ENCODE measurements around the gene CRACR2B. TPM values are rescaled to one million over a fixed set of nuclear protein-coding genes. Genes with fewer than 3 reads are reported as not detected.

CRACR2B gene
- total and polyA plus RNA-seq, 2 donors (not counting 1 experiment from before 2014, with no cell fraction given), result 9.7 to 67.7 TPM

GRCh38 chr11:794013-794765, 33.5 kb upstream of the CRACR2B start:
- 96% methylated on average over 24 of the region's 31 CpGs for WGBS (ENCODE audit: insufficient coverage)
- no peaks in the 10 kb centered on the region for H3K9me3 Mint-ChIP-seq (ENCODE audit: insufficient read depth)
- Histone ChIP-seq H3K9me3 (ENCODE audit: control extremely low read depth in 1 of 3, control insufficient read depth in 2 of 3, insufficient read depth in 1 of 3, low read length in 2 of 3) (peaks cover 0 to 3% (median 0%) of the 10 kb centered on the region in 3 donors), H3K36me3 (replicated peaks in 1 of 2; ENCODE audit: control extremely low read depth in 1 of 2, control insufficient read depth in 1 of 2, extremely low read depth in 1 of 2, insufficient read depth in 2 of 2, low read length in 1 of 2) (peaks cover 0 to 7% of the 10 kb centered on the region in 2 experiments), H3K4me1 (ENCODE audit: control insufficient read depth in 2 of 2, insufficient read depth in 2 of 2, low read length in 2 of 2) (peaks cover 22 to 41% of the 10 kb centered on the region in 2 donors), H3K79me2 (ENCODE audit: control insufficient read depth, insufficient read depth, low read length) (peaks cover 36% of the 10 kb centered on the region), H3K27me3 (replicated peaks in 1 of 4; ENCODE audit: control extremely low read depth in 1 of 4, control insufficient read depth in 3 of 4, insufficient read depth in 4 of 4, low read length in 3 of 4) (peaks cover 0 to 13% (median 3%) of the 10 kb centered on the region in 4 experiments), H3K9ac (ENCODE audit: low read length) (no peak overlapping the region), H3K4me2 (replicated peaks; ENCODE audit: low read depth, low read length, poor library complexity, severe bottlenecking) (no peak overlapping the region), H4K20me1 (ENCODE audit: control insufficient read depth, insufficient read depth, low read length, poor library complexity, severe bottlenecking) (peaks cover 64% of the 10 kb centered on the region), H3K27ac (ENCODE audit: low read length in 2 of 2) (no peak overlapping the region), H3K4me3 (ENCODE audit: control extremely low read depth in 1 of 5, extremely low read depth in 1 of 5, insufficient read depth in 1 of 5, low read depth in 2 of 5, low read length in 4 of 5) (no peak overlapping the region), H2AFZ (ENCODE audit: insufficient read depth, low read depth, low read length, poor library complexity, severe bottlenecking) (no peak overlapping the region)
- H3K27me3 Mint-ChIP-seq, result no peaks in the 10 kb centered on the region
- CTCF ChIA-PET, result interaction anchor here (1.0 to 1.2 kb wide), 2 partner anchors 17 to 44 kb away, joined by 3 read pairs; partner anchors contain the start of gene GATD1
- H3K27ac Mint-ChIP-seq, result no peak overlapping the region
- ATAC-seq (ENCODE audit: low read depth), result no peak
- DNase-seq, result no peak
- H3K4me3 Mint-ChIP-seq, result peak overlapping the region; percentile 27
- peaks cover 21% of the 10 kb centered on the region for H3K4me1 Mint-ChIP-seq
- TF ChIP-seq EZH2 (IDR thresholded peaks at IDR 0.05; ENCODE audit: borderline replicate concordance, insufficient read depth, low read depth, low read length, poor library complexity, severe bottlenecking), result no peak
- no peak for TF ChIP-seq CTCF (IDR thresholded peaks at IDR 0.05)
- intact Hi-C loops (cut with micrococcal nuclease), result loop anchor here (10.0 kb wide), 1 partner anchor 339 kb away; the partner anchor contains the start of gene PTDSS2
- POLR2A ChIA-PET, result interaction anchor here (1.1 kb wide), 1 partner anchor 48 kb away, joined by 3 read pairs; the partner anchor contains the start of genes POLR2L and TSPAN4
